PC-9 (cell line): ENCODE measurements around the gene KCTD14. TPM values are rescaled to one million over a fixed set of nuclear protein-coding genes. Genes with fewer than 3 reads are reported as not detected.

Source experiments
- BruUV-seq: library from RNA; stranded (reverse); fragments of 400-500 nt; replicated peaks from 2 replicates; lab custom pipeline; 2021; lab: Mats Ljungman, UMichigan
- CTCF ChIA-PET: fragments of 300-600 bp; sonication (Branson Sonifier 250); formaldehyde crosslinking; loops from one replicate; lab custom pipeline; 2022; ENCODE audit warnings: antibody characterized with exemption; lab: Charles Lee
- POLR2A ChIA-PET: fragments of 300-600 bp; sonication (Branson Sonifier 250); formaldehyde crosslinking; loops from one replicate; lab custom pipeline; 2022; ENCODE audit warnings: antibody characterized with exemption; ENCODE audit not compliant: unreplicated experiment; lab: Charles Lee
- DNase-seq, 2 experiments: peaks; one replicate each; pipeline versions ENCODE4 v3.0.0 to v3.0.0-alpha.2; 2015 to 2022; ENCODE audit warnings: mixed read lengths in 1 of 2
- H2AFZ ChIP-seq: fragments of 200-600 bp; sonication (generic); 2 replicates; pipeline ENCODE4 v1.8.1; 2017; ENCODE audit warnings: antibody characterized with exemption
- H3F3A ChIP-seq: fragments of 200-600 bp; sonication (generic); 2 replicates; pipeline ENCODE4 v1.8.1; 2017; ENCODE audit warnings: antibody characterized with exemption, mild to moderate bottlenecking, low read depth; ENCODE audit not compliant: insufficient read depth
- H3K27ac ChIP-seq: fragments of 200-600 bp; sonication (generic); 2 replicates; pipeline ENCODE4 v1.6.1; 2016; ENCODE audit warnings: mixed run types
- H3K27me3 ChIP-seq: fragments of 200-600 bp; sonication (generic); 2 replicates; pipeline ENCODE4 v1.6.1; 2016; ENCODE audit warnings: low read depth, mixed run types; ENCODE audit not compliant: insufficient read depth
- H3K36me3 ChIP-seq: fragments of 200-600 bp; sonication (generic); 2 replicates; pipeline ENCODE4 v1.6.1; 2016; ENCODE audit warnings: low read depth, mixed run types
- H3K4me1 ChIP-seq: fragments of 200-600 bp; sonication (generic); replicated peaks from 2 replicates; pipeline ENCODE4 v1.6.1; 2016; ENCODE audit warnings: mixed run types; ENCODE audit not compliant: insufficient read depth
- H3K4me2 ChIP-seq: fragments of 200-600 bp; sonication (generic); 2 replicates; pipeline ENCODE4 v1.6.1; 2017; ENCODE audit warnings: mixed run types
- H3K4me3 ChIP-seq: fragments of 200-600 bp; sonication (generic); 2 replicates; pipeline ENCODE4 v1.6.1; 2016; ENCODE audit warnings: mixed run types
- H3K79me2 ChIP-seq: fragments of 200-600 bp; sonication (generic); 2 replicates; pipeline ENCODE4 v1.6.1; 2017; ENCODE audit warnings: low read depth, mixed run types
- H3K9me2 ChIP-seq: fragments of 200-600 bp; sonication (generic); 2 replicates; pipeline ENCODE4 v1.8.1; 2017; ENCODE audit warnings: mild to moderate bottlenecking; ENCODE audit not compliant: insufficient read depth
- H3K9me3 ChIP-seq: fragments of 200-600 bp; sonication (generic); 2 replicates; pipeline ENCODE4 v1.8.1; 2016; ENCODE audit warnings: low read depth; ENCODE audit not compliant: insufficient read depth
- H4K20me1 ChIP-seq: fragments of 200-600 bp; sonication (generic); 2 replicates; pipeline ENCODE4 v1.8.1; 2017; ENCODE audit not compliant: insufficient read depth
- EZH2 ChIP-seq: fragments of 200-600 bp; sonication (generic); IDR thresholded peaks from 2 replicates; pipeline ENCODE4 v1.8.0; 2017; ENCODE audit warnings: antibody characterized with exemption, low read depth
- intact Hi-C: fragments of 100-400 bp; cut with micrococcal nuclease; formaldehyde crosslinking; loops from one replicate; pipeline ENCODE4 v1.10.0; 2022; ENCODE audit not compliant: unreplicated experiment
- total RNA-seq: library from RNA; stranded (reverse); gene quantifications from 2 replicates; pipeline ENCODE4 v1.2.3, GENCODE V29; 2021
- TF ChIP-seq, protein P1 (sequence below): fragments of 200-600 bp; sonication (generic); conservative IDR thresholded peaks from 2 replicates; pipeline ENCODE4 v1.6.1; 2017; ENCODE audit warnings: mixed run types, antibody characterized with exemption, mild to moderate bottlenecking, moderate library complexity

KCTD14 gene
- total RNA-seq, 1 experiment from 2014 or later, result 21.3 TPM

DNA sequence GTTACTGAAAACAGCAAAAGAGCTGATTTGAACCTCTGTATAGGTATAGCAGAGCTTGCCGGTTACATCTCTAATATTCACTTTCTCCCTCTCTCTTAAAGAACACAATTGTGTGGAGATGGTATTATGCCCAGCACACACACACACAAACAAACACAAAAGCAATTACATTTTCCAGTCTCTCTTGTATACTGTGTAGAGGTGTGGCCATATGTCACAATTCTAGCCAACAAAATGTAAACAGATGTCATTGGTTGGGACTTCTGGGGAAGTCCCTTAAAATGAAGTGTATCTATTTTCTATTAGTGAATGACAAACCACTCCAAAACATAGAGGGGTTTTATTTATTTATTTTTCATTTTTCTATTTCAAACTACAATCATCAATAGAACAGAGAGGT, 12.8 kb downstream of the KCTD14 start:
- no peak for DNase-seq
- Histone ChIP-seq H3K27me3 (no peaks in the 10 kb centered on the region), H2AFZ (no peak overlapping the region), H3K4me1 (no peaks in the 10 kb centered on the region), H3K27ac (no peak overlapping the region), H3F3A (no peaks in the 10 kb centered on the region), H3K9me3 (no peaks in the 10 kb centered on the region), H3K4me3 (no peak overlapping the region), H4K20me1 (no peaks in the 10 kb centered on the region), H3K4me2 (no peak overlapping the region), H3K9me2 (no peaks in the 10 kb centered on the region), H3K79me2 (no peaks in the 10 kb centered on the region), H3K36me3 (no peaks in the 10 kb centered on the region)
- BruUV-seq, result no TSS peak
- ChIA-PET POLR2A (interaction anchor here (0.6 kb wide), 1 partner anchor 999 kb away, joined by 6 read pairs; no protein-coding TSS in a partner anchor), CTCF (interaction anchor here (0.6 to 0.9 kb wide), 2 partner anchors 29 to 488 kb away, joined by 3 to 5 read pairs; no protein-coding TSS in a partner anchor)
- TF ChIP-seq, protein P1, sequence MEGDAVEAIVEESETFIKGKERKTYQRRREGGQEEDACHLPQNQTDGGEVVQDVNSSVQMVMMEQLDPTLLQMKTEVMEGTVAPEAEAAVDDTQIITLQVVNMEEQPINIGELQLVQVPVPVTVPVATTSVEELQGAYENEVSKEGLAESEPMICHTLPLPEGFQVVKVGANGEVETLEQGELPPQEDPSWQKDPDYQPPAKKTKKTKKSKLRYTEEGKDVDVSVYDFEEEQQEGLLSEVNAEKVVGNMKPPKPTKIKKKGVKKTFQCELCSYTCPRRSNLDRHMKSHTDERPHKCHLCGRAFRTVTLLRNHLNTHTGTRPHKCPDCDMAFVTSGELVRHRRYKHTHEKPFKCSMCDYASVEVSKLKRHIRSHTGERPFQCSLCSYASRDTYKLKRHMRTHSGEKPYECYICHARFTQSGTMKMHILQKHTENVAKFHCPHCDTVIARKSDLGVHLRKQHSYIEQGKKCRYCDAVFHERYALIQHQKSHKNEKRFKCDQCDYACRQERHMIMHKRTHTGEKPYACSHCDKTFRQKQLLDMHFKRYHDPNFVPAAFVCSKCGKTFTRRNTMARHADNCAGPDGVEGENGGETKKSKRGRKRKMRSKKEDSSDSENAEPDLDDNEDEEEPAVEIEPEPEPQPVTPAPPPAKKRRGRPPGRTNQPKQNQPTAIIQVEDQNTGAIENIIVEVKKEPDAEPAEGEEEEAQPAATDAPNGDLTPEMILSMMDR, result no peak
- no peak for TF ChIP-seq EZH2
- intact Hi-C loops, result no loop called here

DNA sequence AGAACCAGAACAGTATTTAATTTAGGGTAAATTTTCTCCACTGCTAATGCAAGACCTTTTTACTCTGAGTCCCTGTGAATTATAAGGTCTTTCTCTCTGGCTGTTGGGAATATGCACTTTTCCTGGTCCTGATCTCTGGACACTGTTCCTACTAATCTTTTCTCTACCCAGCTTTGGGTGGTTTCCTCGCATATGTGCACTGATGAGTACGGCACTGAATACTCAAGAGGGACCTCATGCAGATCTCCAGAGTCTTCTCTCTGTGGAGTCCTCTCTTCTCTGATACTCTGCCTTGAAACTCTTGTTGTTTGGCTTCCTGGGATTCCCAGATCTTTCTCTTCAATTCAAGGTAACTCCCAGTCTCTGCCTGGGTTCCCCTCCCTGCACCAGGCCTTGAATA, 14.0 kb downstream of the KCTD14 start:
- no peak for DNase-seq
- H3K36me3 ChIP-seq, result no peaks in the 10 kb centered on the region
- H2AFZ ChIP-seq, result no peak overlapping the region
- H3K27ac ChIP-seq, result no peak overlapping the region
- H3K4me2 ChIP-seq, result no peak overlapping the region
- no peaks in the 10 kb centered on the region for H3F3A ChIP-seq
- no peak overlapping the region for H3K4me3 ChIP-seq
- no peaks in the 10 kb centered on the region for H4K20me1 ChIP-seq
- no peaks in the 10 kb centered on the region for H3K4me1 ChIP-seq
- no TSS peak for BruUV-seq
- no peaks in the 10 kb centered on the region for H3K9me2 ChIP-seq
- ChIA-PET CTCF (interaction anchor here (0.6 kb wide), 1 partner anchor 39 kb away, joined by 3 read pairs; no protein-coding TSS in a partner anchor), POLR2A (no interaction called here)
- H3K9me3 ChIP-seq, result no peaks in the 10 kb centered on the region
- no peak for TF ChIP-seq EZH2
- intact Hi-C loops, result no loop called here
- no peaks in the 10 kb centered on the region for H3K79me2 ChIP-seq
- no peaks in the 10 kb centered on the region for H3K27me3 ChIP-seq

DNA sequence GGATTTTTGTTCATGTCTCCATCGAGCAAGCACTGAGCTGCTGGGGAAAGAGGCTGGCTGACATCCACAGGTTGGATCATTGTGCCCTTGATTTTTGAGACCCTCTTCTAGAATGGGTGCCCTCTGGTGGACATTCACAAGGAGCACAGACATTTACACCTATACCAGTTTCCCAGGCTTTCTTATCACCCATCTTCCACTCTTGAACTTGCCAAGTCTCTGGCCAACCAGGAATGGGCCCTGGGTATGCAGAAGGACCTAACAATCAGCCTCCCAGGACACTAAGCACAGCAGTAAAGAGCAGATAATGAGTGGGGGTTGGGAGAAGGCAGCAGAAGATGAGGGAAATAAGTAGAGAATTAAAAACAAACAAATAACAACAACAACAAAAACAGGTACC, 22.9 kb downstream of the KCTD14 start:
- Histone ChIP-seq H3K9me3 (no peaks in the 10 kb centered on the region), H3K27me3 (no peaks in the 10 kb centered on the region), H3K36me3 (no peaks in the 10 kb centered on the region), H3K4me1 (peaks cover 7% of the 10 kb centered on the region), H2AFZ (no peak overlapping the region), H3K9me2 (no peaks in the 10 kb centered on the region), H3K4me3 (no peak overlapping the region), H4K20me1 (no peaks in the 10 kb centered on the region), H3K4me2 (no peak overlapping the region), H3K79me2 (no peaks in the 10 kb centered on the region), H3K27ac (no peak overlapping the region), H3F3A (peaks cover 7% of the 10 kb centered on the region; the same call in 1 of the 2 replicates)
- no TSS peak for BruUV-seq
- intact Hi-C loops, result loop anchor here (1.0 kb wide), 2 partner anchors 46 to 224 kb away; no protein-coding TSS in a partner anchor
- ChIA-PET POLR2A (no interaction called here), CTCF (interaction anchor here (1.4 kb wide), 1 partner anchor 37 kb away, joined by 5 read pairs; no protein-coding TSS in a partner anchor)
- no peak for TF ChIP-seq EZH2
- TF ChIP-seq, protein P1, result peak; percentile 89
- peak; percentile 45 to 70 for DNase-seq
